ENCODE measurements around the gene LRRC17. TPM values are rescaled to one million over a fixed set of nuclear protein-coding genes. Genes with fewer than 3 reads are reported as not detected.

Gene LRRC17
- total and polyA plus RNA-seq, 4 donors: 1.1 to 11.3 (median 1.4) TPM

- peak overlapping the region in 1 of 2 donors; percentile 16 for H3K27ac ChIP-seq (ENCODE audit: low read depth in 1 of 2, low read length in 2 of 2)
- 83% methylated on average over 2 of the region's 2 CpGs for WGBS
These were observed 22.4 kb upstream of the LRRC17 start for GRCh38 chr7:102890292-102890970.

GRCh38 chr7:102890971-102891692, 21.7 kb upstream of the LRRC17 start:
- no peak overlapping the region for H3K27ac ChIP-seq (ENCODE audit: low read depth in 1 of 2, low read length in 2 of 2)
- no peaks in the 10 kb centered on the region for H3K27me3 ChIP-seq (ENCODE audit: control insufficient read depth in 4 of 4, insufficient read depth in 4 of 4, low read length in 3 of 4)
- H3K9me3 ChIP-seq (ENCODE audit: control insufficient read depth in 4 of 4, low read length in 3 of 4): no peaks in the 10 kb centered on the region
- DNase-seq (ENCODE audit: low spot score): no peak
- H3K4me3 ChIP-seq (ENCODE audit: low read depth in 1 of 3, low read length in 3 of 3): no peak overlapping the region
- no peak for TF ChIP-seq FOXA2 (IDR thresholded peaks at IDR 0.05)
- TF ChIP-seq GABPA (IDR thresholded peaks at IDR 0.05 in 1 of 2, conservative IDR thresholded peaks at IDR 0.05 in 1 of 2): no peak
- no peak for TF ChIP-seq FOXA1 (IDR thresholded peaks at IDR 0.05)
- no peak for TF ChIP-seq REST (IDR thresholded peaks at IDR 0.05)
- no peak for TF ChIP-seq EGR1 (IDR thresholded peaks at IDR 0.05; ENCODE audit: low read depth in 2 of 2)
- TF ChIP-seq MAX (IDR thresholded peaks at IDR 0.05): no peak
- H3K36me3 ChIP-seq (ENCODE audit: control insufficient read depth in 4 of 4, insufficient read depth in 3 of 4, low read depth in 1 of 4, low read length in 3 of 4): no peaks in the 10 kb centered on the region
- H3K4me1 ChIP-seq (ENCODE audit: control insufficient read depth in 4 of 4, insufficient read depth in 4 of 4, low read length in 3 of 4): no peaks in the 10 kb centered on the region
- WGBS: 85% methylated on average over 5 of the region's 5 CpGs
- H3K9ac ChIP-seq (ENCODE audit: low read depth in 1 of 2, low read length in 2 of 2): no peak overlapping the region

More at GRCh38 chr7:102890292-102890970, 22.4 kb upstream of the LRRC17 start:
- TF ChIP-seq YY1 (IDR thresholded peaks at IDR 0.05): no peak
- TF ChIP-seq FOXA1 (IDR thresholded peaks at IDR 0.05): no peak
- no peak for TF ChIP-seq TAF1 (conservative IDR thresholded peaks at IDR 0.05)
- no peak for TF ChIP-seq RXRA (IDR thresholded peaks at IDR 0.05)
- TF ChIP-seq SP1 (IDR thresholded peaks at IDR 0.05): no peak
- TF ChIP-seq JUND (IDR thresholded peaks at IDR 0.05): no peak
- no peak for TF ChIP-seq HNF4A (conservative IDR thresholded peaks at IDR 0.05)
- no peak for TF ChIP-seq FOXA2 (IDR thresholded peaks at IDR 0.05)
- TF ChIP-seq EGR1 (IDR thresholded peaks at IDR 0.05; ENCODE audit: low read depth in 2 of 2): no peak
- no peak for TF ChIP-seq HNF4G (IDR thresholded peaks at IDR 0.05)
- TF ChIP-seq ATF3 (IDR thresholded peaks at IDR 0.05): no peak
- no peak for TF ChIP-seq RAD21 (IDR thresholded peaks at IDR 0.05)
- no peak for TF ChIP-seq GABPA (IDR thresholded peaks at IDR 0.05 in 1 of 2, conservative IDR thresholded peaks at IDR 0.05 in 1 of 2)
- no peak for TF ChIP-seq CTCF (IDR thresholded peaks at IDR 0.05; ENCODE audit: low read depth, low read length, missing input control)
- TF ChIP-seq ZBTB33 (IDR thresholded peaks at IDR 0.05): no peak
- TF ChIP-seq MAX (IDR thresholded peaks at IDR 0.05): no peak
- no peak for TF ChIP-seq NR2F2 (IDR thresholded peaks at IDR 0.05)
- H3K27me3 ChIP-seq (ENCODE audit: control insufficient read depth in 4 of 4, insufficient read depth in 4 of 4, low read length in 3 of 4): no peaks in the 10 kb centered on the region
- H3K9ac ChIP-seq (ENCODE audit: low read depth in 1 of 2, low read length in 2 of 2): no peak overlapping the region
- H3K4me1 ChIP-seq (ENCODE audit: control insufficient read depth in 4 of 4, insufficient read depth in 4 of 4, low read length in 3 of 4): no peaks in the 10 kb centered on the region
- no peak overlapping the region for H3K4me3 ChIP-seq (ENCODE audit: low read depth in 1 of 3, low read length in 3 of 3)
- H3K9me3 ChIP-seq (ENCODE audit: control insufficient read depth in 4 of 4, low read length in 3 of 4): no peaks in the 10 kb centered on the region
- DNase-seq (ENCODE audit: low spot score): no peak
- H3K36me3 ChIP-seq (ENCODE audit: control insufficient read depth in 4 of 4, insufficient read depth in 3 of 4, low read depth in 1 of 4, low read length in 3 of 4): no peaks in the 10 kb centered on the region
